T-cell (primary cell): ENCODE measurements around the gene SERINC2. TPM values are rescaled to one million over a fixed set of nuclear protein-coding genes. Genes with fewer than 3 reads are reported as not detected.

Source experiments
- ATAC-seq, 4 experiments: fragments of 200-7000 bp in 3 of 4; fragments of 150-1000 bp in 1 of 4; cut with Tn5 transposase; replicated peaks in 1 of 4; 1 replicate in 3 of 4; 2 replicates in 1 of 4; pipeline ENCODE4 v1.10.0; 2021; ENCODE audit warnings: moderate library complexity in 3 of 4, mild to moderate bottlenecking in 2 of 4, moderate number of reproducible peaks in 1 of 4
- CTCF ChIA-PET, 2 donors: fragments of 300-600 bp; sonication (Branson Sonifier 250); formaldehyde crosslinking; loops; one replicate each; lab custom pipeline; 2022; ENCODE audit warnings: antibody characterized with exemption in 2 of 2; lab: Charles Lee
- POLR2A ChIA-PET, 2 donors: fragments of 300-600 bp; sonication (Branson Sonifier 250); formaldehyde crosslinking; loops; one replicate each; lab custom pipeline; 2022; ENCODE audit warnings: antibody characterized with exemption in 2 of 2; lab: Charles Lee
- DNase-seq, 35 experiments: peaks; one replicate each; pipeline versions ENCODE4 v3.0.0 to v3.0.0-alpha.2; 2013 to 2023
- H3K27ac ChIP-seq: one replicate; pipeline ENCODE4 v1.5.1; 2013; ENCODE audit warnings: low read length
- H3K27me3 ChIP-seq, 2 experiments: replicated peaks in 1 of 2; 1 replicate in 1 of 2; 2 replicates in 1 of 2; pipeline versions ENCODE4 v1.6.1 to v1.7.0; 2013; ENCODE audit warnings: low read length in 1 of 2, mixed read lengths in 1 of 2; ENCODE audit not compliant: control insufficient read depth in 2 of 2, insufficient read depth in 2 of 2; ENCODE audit errors: extremely low read depth in 1 of 2
- H3K36me3 ChIP-seq, 2 donors: 1 replicate in 1 of 2; 2 replicates in 1 of 2; pipeline versions ENCODE4 v1.6.1 to v1.7.0; 2013; ENCODE audit warnings: low read length in 1 of 2; ENCODE audit not compliant: control insufficient read depth in 2 of 2, insufficient read depth in 1 of 2; ENCODE audit errors: extremely low read depth in 1 of 2
- H3K4me1 ChIP-seq, 2 experiments: 1 replicate in 1 of 2; 2 replicates in 1 of 2; pipeline versions ENCODE4 v1.6.1 to v1.7.0; 2013; ENCODE audit warnings: low read length in 2 of 2, mixed read lengths in 1 of 2; ENCODE audit not compliant: insufficient read depth in 2 of 2, control insufficient read depth in 1 of 2; ENCODE audit errors: extremely low read depth in 1 of 2
- H3K4me3 ChIP-seq, 2 donors: 1 replicate in 1 of 2; 2 replicates in 1 of 2; pipeline versions ENCODE4 v1.5.1 to v1.7.0; 2013; ENCODE audit warnings: mild to moderate bottlenecking in 2 of 2, low read length in 1 of 2, moderate library complexity in 1 of 2; ENCODE audit not compliant: control insufficient read depth in 1 of 2; ENCODE audit errors: extremely low read depth in 1 of 2
- H3K9me3 ChIP-seq: 2 replicates; pipeline ENCODE4 v1.7.0; 2013
- H3K27ac Mint-ChIP-seq, 2 donors: one replicate each; pipeline ENCODE4 v1.8.0; 2020 to 2021; ENCODE audit warnings: mild to moderate bottlenecking in 2 of 2, mixed read lengths in 2 of 2
- H3K27me3 Mint-ChIP-seq, 2 donors: one replicate each; pipeline ENCODE4 v1.8.0; 2021 to 2022; ENCODE audit warnings: mixed read lengths in 2 of 2
- H3K36me3 Mint-ChIP-seq: one replicate; pipeline ENCODE4 v1.8.0; 2021; ENCODE audit warnings: mixed read lengths
- H3K4me1 Mint-ChIP-seq, 3 donors: one replicate each; pipeline ENCODE4 v1.8.0; 2020 to 2022; ENCODE audit warnings: mixed read lengths in 3 of 3, mild to moderate bottlenecking in 1 of 3
- H3K4me3 Mint-ChIP-seq, 3 donors: one replicate each; pipeline ENCODE4 v1.8.0; 2020 to 2022; ENCODE audit warnings: mild to moderate bottlenecking in 3 of 3, mixed read lengths in 3 of 3, moderate library complexity in 3 of 3
- H3K9me3 Mint-ChIP-seq, 3 donors: one replicate each; pipeline ENCODE4 v1.8.0; 2020 to 2022; ENCODE audit warnings: mixed read lengths in 3 of 3
- WGBS: methylation state at CpG from one replicate; pipeline ENCODE4 v1.1.5; 2013; ENCODE audit warnings: missing lambda C conversion rate; ENCODE audit not compliant: insufficient coverage; 5-methylcytosine and 5-hydroxymethylcytosine counted together
- total RNA-seq, 35 experiments: library from RNA in 6 of 35; stranded (reverse) in 6 of 35; fragments of 120-200 nt in 1 of 35; gene quantifications; one replicate each; pipeline versions ENCODE4 v1.2.1 to v1.2.4 and lab custom pipeline; 2013 to 2026

SERINC2 gene
- total RNA-seq, 5 donors from 2014 or later (not counting 1 experiment from before 2014, with no cell fraction given), result 0.26 to 0.82 (median 0.36) TPM; not detected in 2

GRCh38 chr1:31371121-31371959 is 41.7 kb upstream of the SERINC2 start:
- DNase-seq (no peak), ATAC-seq (no peak)
- Histone ChIP-seq H3K27me3 (peaks cover 0 to 11% of the 10 kb centered on the region in 2 experiments), H3K4me1 (peaks cover 0 to 13% of the 10 kb centered on the region in 2 experiments), H3K36me3 (peaks cover 0 to 1% of the 10 kb centered on the region in 2 donors), H3K27ac (no peak overlapping the region), H3K9me3 (no peaks in the 10 kb centered on the region), H3K4me3 (no peak overlapping the region)
- Mint-ChIP-seq H3K36me3 (peaks cover 10% of the 10 kb centered on the region), H3K9me3 (no peaks in the 10 kb centered on the region), H3K4me3 (no peak overlapping the region), H3K27me3 (peaks cover 0 to 2% of the 10 kb centered on the region in 2 donors), H3K27ac (no peak overlapping the region), H3K4me1 (peaks cover 12 to 19% (median 17%) of the 10 kb centered on the region in 3 donors)
- POLR2A ChIA-PET, result no interaction called here
- 90% methylated on average over 6 of the region's 10 CpGs for WGBS
- CTCF ChIA-PET, result no interaction called here

- Histone ChIP-seq H3K36me3 (no peaks in the 10 kb centered on the region), H3K27me3 (peaks cover 0 to 11% of the 10 kb centered on the region in 2 experiments), H3K4me3 (no peak overlapping the region), H3K4me1 (peaks cover 0 to 13% of the 10 kb centered on the region in 2 experiments), H3K9me3 (no peaks in the 10 kb centered on the region), H3K27ac (no peak overlapping the region)
- Mint-ChIP-seq H3K4me1 (peaks cover 12 to 19% (median 17%) of the 10 kb centered on the region in 3 donors), H3K36me3 (peaks cover 5% of the 10 kb centered on the region), H3K27ac (no peak overlapping the region), H3K27me3 (peaks cover 0 to 2% of the 10 kb centered on the region in 2 donors), H3K9me3 (no peaks in the 10 kb centered on the region), H3K4me3 (peak overlapping the region in 2 of 3 donors; percentile 37 to 88)
- ChIA-PET CTCF (no interaction called here), POLR2A (no interaction called here)
- ATAC-seq (no peak), DNase-seq (no peak)
- WGBS, result 100% methylated on average over 2 of the region's 3 CpGs
Measured at GRCh38 chr1:31372051-31372450, 41.0 kb upstream of the SERINC2 start.

GRCh38 chr1:31372751-31373055 is 40.3 kb upstream of the SERINC2 start:
- Mint-ChIP-seq H3K27ac (no peak overlapping the region), H3K4me1 (peaks cover 12 to 19% (median 17%) of the 10 kb centered on the region in 3 donors), H3K36me3 (no peaks in the 10 kb centered on the region), H3K27me3 (peaks cover 0 to 2% of the 10 kb centered on the region in 2 donors), H3K4me3 (peak overlapping the region in 2 of 3 donors; percentile 37 to 88), H3K9me3 (no peaks in the 10 kb centered on the region)
- Histone ChIP-seq H3K27ac (no peak overlapping the region), H3K9me3 (no peaks in the 10 kb centered on the region), H3K4me1 (peaks cover 0 to 13% of the 10 kb centered on the region in 2 experiments), H3K4me3 (peak overlapping the region in 1 of 2 donors; percentile 83), H3K36me3 (no peaks in the 10 kb centered on the region), H3K27me3 (peaks cover 0 to 11% of the 10 kb centered on the region in 2 experiments)
- DNase-seq (no peak), ATAC-seq (peak in 1 of 4 experiments; percentile 10)
- POLR2A ChIA-PET, result no interaction called here
- WGBS, result 56% methylated on average over 10 of the region's 10 CpGs
- CTCF ChIA-PET, result no interaction called here

- CTCF ChIA-PET, result interaction anchor here (0.5 to 1.1 kb wide), 4 partner anchors 21 to 211 kb away, joined by 3 to 7 read pairs (median 4); no protein-coding TSS in a partner anchor
- Histone ChIP-seq H3K4me3 (peak within 1 kb of the TSS; percentile 38 to 83), H3K4me1 (peaks cover 0 to 13% of the 10 kb centered on the region in 2 experiments), H3K36me3 (no peaks in the 10 kb centered on the region), H3K27me3 (peaks cover 0 to 15% of the 10 kb centered on the region in 2 experiments), H3K27ac (no peak within 1 kb of the TSS), H3K9me3 (no peaks in the 10 kb centered on the region)
- H3K4me1 Mint-ChIP-seq, result peaks cover 12 to 19% (median 17%) of the 10 kb centered on the region in 3 donors
- no peak within 1 kb of the TSS for H3K27ac Mint-ChIP-seq
- peak within 1 kb of the TSS; percentile 77 to 88 (median 79) for H3K4me3 Mint-ChIP-seq
- DNase-seq (peak in 9 of 35 experiments; percentile 1 to 23 (median 8)), ATAC-seq (peak; percentile 53 to 72 (median 68))
- H3K27me3 Mint-ChIP-seq, result peaks cover 0 to 2% of the 10 kb centered on the region in 2 donors
- WGBS, result 5% methylated on average over 38 of the region's 44 CpGs
- H3K9me3 Mint-ChIP-seq, result no peaks in the 10 kb centered on the region
- no peaks in the 10 kb centered on the region for H3K36me3 Mint-ChIP-seq
- POLR2A ChIA-PET, result interaction anchor here in 1 of 2 donors (0.6 kb wide), 2 partner anchors 272 to 612 kb away, joined by 4 to 8 read pairs; partner anchors contain the start of gene PEF1
Measured at GRCh38 chr1:31373056-31373896, 39.7 kb upstream of the SERINC2 start, which contains the start of gene FABP3. TSS of gene FABP3 (minus strand) at chr1:31373076. CDS start at chr1:31373014, 62 bp downstream.

GRCh38 chr1:31373897-31374486 is 39.0 kb upstream of the SERINC2 start:
- Histone ChIP-seq H3K9me3 (no peaks in the 10 kb centered on the region), H3K36me3 (no peaks in the 10 kb centered on the region), H3K27ac (no peak overlapping the region), H3K27me3 (peaks cover 0 to 16% of the 10 kb centered on the region in 2 experiments), H3K4me3 (peak overlapping the region; percentile 11 to 38), H3K4me1 (peaks cover 0 to 13% of the 10 kb centered on the region in 2 experiments)
- no peaks in the 10 kb centered on the region for H3K36me3 Mint-ChIP-seq
- H3K9me3 Mint-ChIP-seq, result no peaks in the 10 kb centered on the region
- ChIA-PET POLR2A (interaction anchor here in 1 of 2 donors (0.6 kb wide), 2 partner anchors 271 to 611 kb away, joined by 4 to 8 read pairs; partner anchors contain the start of gene PEF1), CTCF (interaction anchor here (0.5 to 1.1 kb wide), 4 partner anchors 20 to 212 kb away, joined by 3 to 7 read pairs (median 4); no protein-coding TSS in a partner anchor)
- H3K4me3 Mint-ChIP-seq, result peak overlapping the region; percentile 77 to 88 (median 79)
- WGBS, result 9% methylated on average over 4 of the region's 11 CpGs
- H3K4me1 Mint-ChIP-seq, result peaks cover 12 to 19% (median 17%) of the 10 kb centered on the region in 3 donors
- H3K27me3 Mint-ChIP-seq, result peaks cover 0 to 2% of the 10 kb centered on the region in 2 donors
- no peak overlapping the region for H3K27ac Mint-ChIP-seq
- ATAC-seq, result peak in 3 of 4 experiments; percentile 16 to 40 (median 22)
- DNase-seq, result peak in 2 of 35 experiments; percentile 1 to 15
